HG03159 (cell line): ENCODE results near the gene SYT17.

ENCODE experiments used
- ATAC-seq: cut with Tn5 transposase; IDR thresholded peaks from one replicate; pipeline ENCODE4 v1.9.1; 2021; ENCODE audit warnings: mild to moderate bottlenecking, moderate library complexity; ENCODE audit not compliant: unreplicated experiment

Gene SYT17

DNA sequence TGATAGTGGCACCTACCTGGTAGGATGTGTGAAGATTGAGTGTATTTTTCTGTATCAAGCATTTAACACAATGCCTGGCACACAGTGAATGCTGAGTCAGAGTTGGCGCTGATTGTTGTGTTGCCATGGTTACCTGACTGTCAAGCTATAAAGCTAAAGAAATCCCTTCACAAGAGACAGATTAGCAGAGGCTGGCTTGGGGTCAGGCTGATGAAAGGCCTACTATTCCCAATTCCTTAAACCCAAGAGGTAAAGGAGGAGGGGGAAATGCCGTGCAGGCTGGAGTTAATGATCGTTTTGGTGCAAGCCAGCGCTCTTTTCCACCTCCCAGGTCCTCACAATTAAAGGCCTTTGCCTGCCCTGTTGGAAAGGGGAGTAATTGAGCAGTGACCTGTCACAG is 123.4 kb downstream of the SYT17 start:
- ATAC-seq: no peak

- ATAC-seq: no peak
Measured at GRCh38 chr16:19292186-19292585, 124.1 kb downstream of the SYT17 start.

DNA sequence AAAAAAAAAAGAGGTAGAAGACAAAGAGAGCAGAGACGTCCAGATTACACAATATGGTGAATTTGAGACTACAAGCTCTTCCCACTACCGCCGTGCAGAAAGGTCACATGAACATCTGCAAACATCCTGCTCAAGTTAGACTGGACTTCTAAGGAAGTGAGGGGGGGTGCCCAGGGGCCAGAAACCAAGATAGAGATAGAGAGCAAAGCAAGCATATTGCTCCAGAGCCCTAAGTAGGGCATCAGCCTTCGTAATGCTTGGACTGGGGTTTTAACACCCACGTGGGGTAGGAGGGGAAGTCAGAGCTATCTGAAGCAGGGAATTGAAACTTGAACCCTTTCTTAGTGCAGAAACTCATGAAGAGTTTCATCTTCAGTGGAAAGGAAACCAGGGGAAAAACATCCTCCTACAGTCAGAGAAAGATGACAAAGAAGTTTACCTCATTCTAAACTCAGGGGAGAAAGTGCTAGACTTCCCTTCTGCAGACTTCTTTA is 126.2 kb downstream of the SYT17 start:
- ATAC-seq: peak; percentile 73

DNA sequence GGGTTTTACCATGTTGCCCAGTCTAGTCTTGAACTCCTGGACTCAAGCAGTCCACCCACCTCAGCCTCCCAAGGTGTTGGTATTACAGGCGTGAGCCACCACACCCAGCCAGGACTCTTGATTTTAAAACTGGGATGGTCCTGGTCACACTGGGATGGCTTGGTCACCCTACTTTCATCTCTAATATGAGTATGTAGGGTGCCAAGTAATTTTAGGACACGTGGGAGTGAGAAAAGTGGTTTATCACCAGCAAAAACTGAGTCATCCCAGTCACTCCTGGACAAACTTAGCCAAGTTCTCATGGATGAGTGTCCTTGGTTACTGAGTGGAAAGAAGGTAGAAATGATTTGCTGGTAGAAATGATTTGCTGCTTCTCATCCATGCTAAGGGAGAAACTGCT is 127.4 kb downstream of the SYT17 start:
- ATAC-seq: no peak

GRCh38 chr16:19297454-19297853 is 129.4 kb downstream of the SYT17 start:
- no peak for ATAC-seq

- ATAC-seq: no peak
Measured at GRCh38 chr16:19299565-19299964, 131.5 kb downstream of the SYT17 start.

GRCh38 chr16:19301931-19302330 is 133.9 kb downstream of the SYT17 start:
- ATAC-seq: no peak

DNA sequence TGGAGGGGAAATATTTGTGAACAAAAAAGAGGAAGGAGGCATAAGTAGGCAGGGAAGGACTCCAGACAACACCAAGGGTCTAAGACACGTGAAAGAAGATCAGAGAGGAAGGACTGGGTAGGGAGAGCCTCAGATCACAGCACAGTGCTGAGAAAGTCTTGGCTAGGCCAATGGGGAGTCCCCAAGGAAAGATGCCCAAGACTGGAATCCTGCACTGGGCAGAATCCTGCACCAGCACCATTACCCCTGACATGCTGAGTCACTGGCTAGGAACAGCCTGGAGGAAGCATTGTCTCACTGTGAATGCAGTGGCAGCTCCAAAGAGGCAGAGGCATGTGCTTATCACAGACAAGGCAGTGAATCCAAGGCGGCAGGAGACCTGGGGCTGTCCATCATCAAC is 136.7 kb downstream of the SYT17 start:
- ATAC-seq: no peak

- no peak for ATAC-seq
Measured at GRCh38 chr16:19305443-19305842, 137.4 kb downstream of the SYT17 start.

- no peak for ATAC-seq
Measured at GRCh38 chr16:19307587-19308241, 139.7 kb downstream of the SYT17 start.

DNA sequence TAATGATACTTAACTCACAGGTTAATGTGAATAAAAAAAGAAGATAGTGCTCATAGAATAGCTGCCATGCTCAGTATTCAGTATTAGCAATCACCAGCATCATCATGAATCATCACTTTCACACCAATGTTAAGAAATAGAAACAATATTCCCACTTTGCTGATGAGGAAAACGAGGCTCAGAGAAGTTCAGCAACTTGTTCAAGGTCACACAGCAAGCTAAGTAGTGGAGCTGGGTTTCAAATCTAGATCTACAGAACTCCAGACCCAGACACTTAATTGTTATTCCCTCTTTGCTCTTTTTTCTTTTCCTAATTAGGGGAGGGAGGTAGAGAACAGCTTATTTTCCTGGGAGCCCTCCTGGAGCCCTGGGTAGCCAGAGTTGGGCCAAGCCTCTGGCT is 140.4 kb downstream of the SYT17 start:
- ATAC-seq: no peak

DNA sequence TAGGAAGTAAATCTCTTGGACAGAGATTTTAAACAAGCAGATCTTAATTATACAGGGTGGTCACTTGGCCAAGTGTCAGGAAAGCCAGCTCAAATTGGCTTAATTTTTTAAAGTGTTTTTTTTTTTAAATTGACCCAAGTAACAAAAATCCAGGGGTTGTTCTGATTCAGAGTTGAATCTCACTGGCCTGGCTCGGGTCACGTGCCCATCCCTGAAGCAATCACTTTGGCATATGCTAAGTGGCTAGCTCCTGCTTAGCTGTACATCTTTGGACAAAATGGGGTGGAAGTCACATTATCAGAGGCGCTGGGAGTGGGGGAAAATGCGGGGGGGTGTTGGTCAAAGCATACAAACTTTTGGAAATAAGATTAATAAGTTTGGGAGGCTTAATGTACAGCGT is 141.1 kb downstream of the SYT17 start:
- no peak for ATAC-seq

- ATAC-seq: no peak
Measured at GRCh38 chr16:19314718-19315425, 146.8 kb downstream of the SYT17 start.

- ATAC-seq: no peak
Measured at GRCh38 chr16:19315889-19316433, 147.9 kb downstream of the SYT17 start.

- ATAC-seq: no peak
Measured at GRCh38 chr16:19316846-19317245, 148.8 kb downstream of the SYT17 start.
